ENCODE measurements around the gene PLSCR2. TPM values are rescaled to one million over a fixed set of nuclear protein-coding genes. Genes with fewer than 3 reads are reported as not detected.
A peak's percentile ranks its signal among the peaks of the same experiment; 100 is the strongest.

Gene PLSCR2
- total RNA-seq, 2 donors from 2014 or later: not detected

GRCh38 chr3:146507331-146508120, 38.2 kb upstream of the PLSCR2 start:
- ATAC-seq: no peak
- 70 to 83% methylated on average over 1 of the region's 1 CpG for WGBS, 2 donors
- Histone ChIP-seq H3K27ac (peak overlapping the region in 3 of 4 donors; percentile 46 to 82 (median 72)), H3K9me3 (no peaks in the 10 kb centered on the region), H3K4me3 (no peak overlapping the region), H3K4me1 (peaks cover 55% of the 10 kb centered on the region), H3K27me3 (no peaks in the 10 kb centered on the region), H3K36me3 (replicated peaks in 1 of 2; ENCODE audit: insufficient read depth in 1 of 2, low read depth in 2 of 2) (no peaks in the 10 kb centered on the region)
- TF ChIP-seq CTCF (IDR thresholded peaks at IDR 0.05) (no peak), POLR2A (IDR thresholded peaks at IDR 0.05) (no peak)
- no peak for DNase-seq
- intact Hi-C loops (cut with DNase I): no loop called here

- intact Hi-C loops (cut with DNase I): no loop called here
- no peaks in the 10 kb centered on the region for H3K9me3 ChIP-seq
- no peak for ATAC-seq
- H3K4me1 ChIP-seq: peaks cover 36% of the 10 kb centered on the region
- no peak for DNase-seq
- H3K27ac ChIP-seq: peak overlapping the region in 1 of 4 donors; percentile 72
- H3K36me3 ChIP-seq (replicated peaks in 1 of 2; ENCODE audit: insufficient read depth in 1 of 2, low read depth in 2 of 2): no peaks in the 10 kb centered on the region
- TF ChIP-seq POLR2A (IDR thresholded peaks at IDR 0.05) (no peak), CTCF (IDR thresholded peaks at IDR 0.05) (no peak)
- H3K4me3 ChIP-seq: no peak overlapping the region
- H3K27me3 ChIP-seq: no peaks in the 10 kb centered on the region
- 94 to 100% methylated on average over 1 of the region's 1 CpG for WGBS, 2 donors
Observed at GRCh38 chr3:146505516-146505915, 36.2 kb upstream of the PLSCR2 start.

- Histone ChIP-seq H3K36me3 (replicated peaks in 1 of 2; ENCODE audit: insufficient read depth in 1 of 2, low read depth in 2 of 2) (no peaks in the 10 kb centered on the region), H3K4me3 (no peak overlapping the region), H3K27me3 (no peaks in the 10 kb centered on the region), H3K9me3 (no peaks in the 10 kb centered on the region), H3K27ac (peak overlapping the region in 1 of 4 donors; percentile 39), H3K4me1 (peaks cover 29% of the 10 kb centered on the region)
- ATAC-seq (no peak), DNase-seq (no peak)
- no peak for TF ChIP-seq POLR2A (IDR thresholded peaks at IDR 0.05)
- TF ChIP-seq CTCF (IDR thresholded peaks at IDR 0.05): no peak
- intact Hi-C loops (cut with DNase I): no loop called here
- 78 to 83% methylated on average over 3 of the region's 3 CpGs for WGBS, 2 donors
Observed at GRCh38 chr3:146504498-146505197, 35.3 kb upstream of the PLSCR2 start.

GRCh38 chr3:146503461-146504202, 34.3 kb upstream of the PLSCR2 start:
- DNase-seq (peak in 1 of 4 donors; percentile 37), ATAC-seq (peak; percentile 25)
- Histone ChIP-seq H3K27me3 (no peaks in the 10 kb centered on the region), H3K4me1 (peaks cover 29% of the 10 kb centered on the region), H3K36me3 (replicated peaks in 1 of 2; ENCODE audit: insufficient read depth in 1 of 2, low read depth in 2 of 2) (no peaks in the 10 kb centered on the region), H3K27ac (peak overlapping the region in 2 of 4 donors; percentile 25 to 39), H3K4me3 (no peak overlapping the region), H3K9me3 (no peaks in the 10 kb centered on the region)
- peak in 3 of 7 experiments; percentile 24 to 31 (median 29) for TF ChIP-seq CTCF (IDR thresholded peaks at IDR 0.05)
- no peak for TF ChIP-seq POLR2A (IDR thresholded peaks at IDR 0.05)
- 70 to 74% methylated on average over 12 of the region's 12 CpGs for WGBS, 2 donors
- intact Hi-C loops (cut with DNase I): no loop called here
